Lower leg skin (tissue), 3 donors: ENCODE data around the gene ADPRM.

ENCODE experiments used
- CTCF ChIP-seq, 3 donors: fragments of 450-650 bp; IDR thresholded peaks; one replicate each; pipeline ENCODE4 v1.5.1; 2016; ENCODE audit warnings: antibody characterized with exemption in 3 of 3, mild to moderate bottlenecking in 3 of 3, moderate library complexity in 2 of 3
- POLR2A ChIP-seq, 2 donors: fragments of 450-650 bp; IDR thresholded peaks; one replicate each; pipeline ENCODE4 v1.6.1; 2016 to 2017; ENCODE audit warnings: antibody characterized with exemption in 2 of 2, mild to moderate bottlenecking in 1 of 2, moderate library complexity in 1 of 2

- TF ChIP-seq POLR2A (IDR thresholded peaks at IDR 0.05), result no peak
- TF ChIP-seq CTCF (IDR thresholded peaks at IDR 0.05), result no peak
These were observed 43.4 kb upstream of the ADPRM start for GRCh38 chr17:10653987-10654386.
